Smooth muscle cell (in vitro differentiated cells): Measurements from ENCODE around the gene CHCHD4. TPM values are rescaled to one million over a fixed set of nuclear protein-coding genes. Genes with fewer than 3 reads are reported as not detected.

Experiments used
- DNase-seq: peaks from one replicate; lab custom pipeline; 2025; ENCODE audit not compliant: unreplicated experiment; lab: John Stamatoyannopoulos, UW
- H2AFZ ChIP-seq: fragments of 200-600 bp; sonication (generic); 2 replicates; pipeline ENCODE4 v1.6.0; 2016; ENCODE audit warnings: antibody characterized with exemption, low read depth, mild to moderate bottlenecking
- H3F3A ChIP-seq: fragments of 200-600 bp; sonication (generic); 2 replicates; pipeline ENCODE4 v1.6.0; 2017; ENCODE audit warnings: antibody characterized with exemption, low read depth
- H3K27ac ChIP-seq: fragments of 200-600 bp; sonication (generic); 2 replicates; pipeline ENCODE4 v1.5.1; 2016; ENCODE audit warnings: low read depth, mild to moderate bottlenecking
- H3K27me3 ChIP-seq: fragments of 200-600 bp; sonication (generic); 2 replicates; pipeline ENCODE4 v1.6.1; 2016; ENCODE audit warnings: low read depth, mild to moderate bottlenecking
- H3K36me3 ChIP-seq: fragments of 200-600 bp; sonication (generic); 2 replicates; pipeline ENCODE4 v1.5.1; 2016; ENCODE audit warnings: low read depth
- H3K4me1 ChIP-seq: fragments of 200-600 bp; sonication (generic); 2 replicates; pipeline ENCODE4 v1.5.1; 2016; ENCODE audit warnings: low read depth
- H3K4me2 ChIP-seq: fragments of 200-600 bp; sonication (generic); 2 replicates; pipeline ENCODE4 v1.6.0; 2016; ENCODE audit warnings: mild to moderate bottlenecking
- H3K4me3 ChIP-seq: fragments of 200-600 bp; sonication (generic); 2 replicates; pipeline ENCODE4 v1.5.1; 2016; ENCODE audit warnings: mild to moderate bottlenecking
- H3K79me2 ChIP-seq: fragments of 200-600 bp; sonication (generic); 2 replicates; pipeline ENCODE4 v1.6.0; 2016; ENCODE audit warnings: low read depth, mild to moderate bottlenecking
- H3K9ac ChIP-seq: fragments of 200-600 bp; sonication (generic); 2 replicates; pipeline ENCODE4 v1.6.0; 2016; ENCODE audit warnings: low read depth
- H3K9me3 ChIP-seq: fragments of 200-600 bp; sonication (generic); replicated peaks from 2 replicates; pipeline ENCODE4 v1.5.1; 2016; ENCODE audit warnings: low read depth
- H4K20me1 ChIP-seq: fragments of 200-600 bp; sonication (generic); 2 replicates; pipeline ENCODE4 v1.6.0; 2016; ENCODE audit warnings: low read depth
- WGBS: methylation state at CpG from one replicate; pipeline ENCODE4 v1.1.7; 2016; ENCODE audit warnings: low lambda C conversion rate; 5-methylcytosine and 5-hydroxymethylcytosine counted together
- polyA plus RNA-seq: library from polyadenylated mRNA; unstranded; fragments of >200 nt; fragmentation: Nextera tagmentation; extraction: Ambion mirVana; gene quantifications from 2 replicates; pipeline ENCODE4 v1.2.1, GENCODE V29; 2016
- total RNA-seq: library from RNA; depleted of rRNA; stranded (reverse); fragments of >200 nt; gene quantifications from 2 replicates; pipeline ENCODE4 v1.2.3, GENCODE V29; 2014
- TF ChIP-seq, protein P1 (sequence below): fragments of 200-600 bp; sonication (generic); IDR thresholded peaks from 2 replicates; pipeline ENCODE4 v1.5.1; 2017; ENCODE audit warnings: borderline replicate concordance, mild to moderate bottlenecking, antibody characterized with exemption; ENCODE audit not compliant: insufficient read depth, poor library complexity, severe bottlenecking

CHCHD4 gene
- total and polyA plus RNA-seq, 2 experiments from 2014 or later = 8.7 to 12.0 TPM

- H2AFZ ChIP-seq = no peak overlapping the region
- no peak overlapping the region for H3K27ac ChIP-seq
- no peak for DNase-seq
- H3F3A ChIP-seq = no peaks in the 10 kb centered on the region
- no peaks in the 10 kb centered on the region for H3K27me3 ChIP-seq
- TF ChIP-seq, protein P1, sequence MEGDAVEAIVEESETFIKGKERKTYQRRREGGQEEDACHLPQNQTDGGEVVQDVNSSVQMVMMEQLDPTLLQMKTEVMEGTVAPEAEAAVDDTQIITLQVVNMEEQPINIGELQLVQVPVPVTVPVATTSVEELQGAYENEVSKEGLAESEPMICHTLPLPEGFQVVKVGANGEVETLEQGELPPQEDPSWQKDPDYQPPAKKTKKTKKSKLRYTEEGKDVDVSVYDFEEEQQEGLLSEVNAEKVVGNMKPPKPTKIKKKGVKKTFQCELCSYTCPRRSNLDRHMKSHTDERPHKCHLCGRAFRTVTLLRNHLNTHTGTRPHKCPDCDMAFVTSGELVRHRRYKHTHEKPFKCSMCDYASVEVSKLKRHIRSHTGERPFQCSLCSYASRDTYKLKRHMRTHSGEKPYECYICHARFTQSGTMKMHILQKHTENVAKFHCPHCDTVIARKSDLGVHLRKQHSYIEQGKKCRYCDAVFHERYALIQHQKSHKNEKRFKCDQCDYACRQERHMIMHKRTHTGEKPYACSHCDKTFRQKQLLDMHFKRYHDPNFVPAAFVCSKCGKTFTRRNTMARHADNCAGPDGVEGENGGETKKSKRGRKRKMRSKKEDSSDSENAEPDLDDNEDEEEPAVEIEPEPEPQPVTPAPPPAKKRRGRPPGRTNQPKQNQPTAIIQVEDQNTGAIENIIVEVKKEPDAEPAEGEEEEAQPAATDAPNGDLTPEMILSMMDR = no peak
- H3K9ac ChIP-seq = no peak overlapping the region
- H3K36me3 ChIP-seq = no peaks in the 10 kb centered on the region
- WGBS = 96% methylated on average over 6 of the region's 6 CpGs
- H3K4me3 ChIP-seq = no peak overlapping the region
- H3K79me2 ChIP-seq = peaks cover 5% of the 10 kb centered on the region
- no peak overlapping the region for H3K4me2 ChIP-seq
- peaks cover 18% of the 10 kb centered on the region for H4K20me1 ChIP-seq
- H3K4me1 ChIP-seq = no peaks in the 10 kb centered on the region
- H3K9me3 ChIP-seq = no peaks in the 10 kb centered on the region
Observed at GRCh38 chr3:14134291-14134690, 9.6 kb upstream of the CHCHD4 start.

DNA sequence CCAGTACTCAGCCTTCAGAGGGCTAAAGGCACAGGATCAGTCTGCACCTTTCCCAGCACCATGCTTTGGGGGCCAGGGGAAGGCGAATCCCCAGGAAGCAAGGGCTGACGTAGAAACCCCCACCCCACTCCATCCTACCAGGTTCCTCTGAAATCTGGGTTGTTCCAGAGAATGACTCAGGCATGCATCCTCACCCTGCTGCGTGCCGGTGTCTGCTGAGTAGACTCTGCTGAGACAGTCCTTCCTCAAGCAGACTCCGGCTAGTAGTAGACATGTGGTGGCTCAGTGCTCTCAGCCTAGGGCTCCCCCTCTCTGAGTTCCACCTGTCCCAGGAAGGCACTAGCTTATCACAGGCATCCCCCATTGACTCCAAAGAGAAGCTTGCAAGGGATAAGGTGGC lies 9.2 kb upstream of the CHCHD4 start:
- no peaks in the 10 kb centered on the region for H3K27me3 ChIP-seq
- TF ChIP-seq, protein P1 = no peak
- peaks cover under 1% of the 10 kb centered on the region for H3K36me3 ChIP-seq
- H3K4me3 ChIP-seq = no peak overlapping the region
- H2AFZ ChIP-seq = no peak overlapping the region
- peaks cover 8% of the 10 kb centered on the region for H3K79me2 ChIP-seq
- H3K4me2 ChIP-seq = no peak overlapping the region
- DNase-seq = no peak
- peaks cover 21% of the 10 kb centered on the region for H4K20me1 ChIP-seq
- H3K9ac ChIP-seq = no peak overlapping the region
- no peaks in the 10 kb centered on the region for H3F3A ChIP-seq
- no peak overlapping the region for H3K27ac ChIP-seq
- no peaks in the 10 kb centered on the region for H3K4me1 ChIP-seq
- over 99% methylated on average over 5 of the region's 5 CpGs for WGBS
- no peaks in the 10 kb centered on the region for H3K9me3 ChIP-seq

DNA sequence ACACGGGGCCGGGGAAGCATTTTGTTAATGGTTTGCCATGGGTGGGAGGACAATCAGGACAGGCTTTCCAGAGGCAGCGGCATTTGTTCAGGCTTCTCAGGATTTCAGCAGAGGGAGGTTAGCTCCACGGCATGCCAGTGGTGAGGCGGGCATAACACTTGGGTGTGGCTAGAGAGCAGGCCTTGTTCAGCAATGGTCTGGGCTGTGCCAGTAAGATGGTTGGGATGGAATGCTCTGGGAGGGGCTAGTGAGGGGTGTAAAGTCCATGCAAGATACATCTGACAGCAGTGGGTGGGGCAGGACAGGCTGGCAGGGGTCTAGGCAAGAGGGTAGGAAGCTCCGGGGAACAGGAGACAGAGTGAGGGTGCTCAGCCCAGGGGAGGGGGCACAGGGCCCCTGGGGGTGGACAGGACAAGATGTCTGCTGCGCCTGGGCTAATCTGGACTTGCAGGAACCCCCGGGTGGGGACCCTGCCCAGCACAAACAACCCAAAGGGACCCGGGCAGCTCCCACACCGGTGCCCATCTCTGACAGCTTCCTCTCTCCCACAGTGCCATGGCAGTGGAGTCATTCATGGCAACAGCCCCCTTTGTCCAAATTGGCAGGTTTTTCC lies 8.6 kb upstream of the CHCHD4 start:
- Histone ChIP-seq H3K27me3 (no peaks in the 10 kb centered on the region), H3F3A (no peaks in the 10 kb centered on the region), H3K9me3 (no peaks in the 10 kb centered on the region), H2AFZ (no peak overlapping the region), H3K4me1 (no peaks in the 10 kb centered on the region), H4K20me1 (peaks cover 27% of the 10 kb centered on the region), H3K79me2 (peaks cover 14% of the 10 kb centered on the region), H3K9ac (no peak overlapping the region), H3K36me3 (peaks cover 3% of the 10 kb centered on the region), H3K4me2 (no peak overlapping the region), H3K4me3 (no peak overlapping the region), H3K27ac (no peak overlapping the region)
- 96% methylated on average over 7 of the region's 10 CpGs for WGBS
- no peak for DNase-seq
- TF ChIP-seq, protein P1 = no peak

DNA sequence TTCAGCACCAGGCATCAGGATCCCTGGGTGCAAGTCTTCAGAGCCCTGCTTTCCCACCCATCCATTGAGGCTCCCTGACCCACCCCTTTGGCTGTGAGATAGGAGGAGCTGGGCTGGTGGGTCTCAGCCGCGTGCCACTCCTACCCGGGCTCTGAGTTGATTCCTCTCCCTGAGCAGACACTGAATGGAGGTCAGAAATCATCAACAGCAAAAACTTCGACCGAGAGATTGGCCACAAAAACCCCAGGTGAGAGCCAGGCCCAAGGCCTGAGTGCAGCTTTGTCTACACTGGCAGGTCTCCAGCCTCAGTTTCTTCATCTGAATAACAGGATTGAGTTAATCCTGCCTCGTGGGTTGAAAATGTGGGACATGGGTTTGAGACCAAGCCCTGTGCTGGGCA lies 8.0 kb upstream of the CHCHD4 start:
- Histone ChIP-seq H3K27ac (no peak overlapping the region), H3K4me1 (no peaks in the 10 kb centered on the region), H3K9ac (no peak overlapping the region), H3K27me3 (no peaks in the 10 kb centered on the region), H3K9me3 (no peaks in the 10 kb centered on the region), H2AFZ (no peak overlapping the region), H3K4me2 (no peak overlapping the region), H3K36me3 (peaks cover 3% of the 10 kb centered on the region), H3F3A (no peaks in the 10 kb centered on the region), H4K20me1 (peaks cover 33% of the 10 kb centered on the region), H3K79me2 (peaks cover 20% of the 10 kb centered on the region), H3K4me3 (no peak overlapping the region)
- TF ChIP-seq, protein P1 = no peak
- WGBS = 96% methylated on average over 6 of the region's 6 CpGs
- DNase-seq = no peak
